ENCODE results near the gene ARPC1A.

ARPC1A gene

DNA sequence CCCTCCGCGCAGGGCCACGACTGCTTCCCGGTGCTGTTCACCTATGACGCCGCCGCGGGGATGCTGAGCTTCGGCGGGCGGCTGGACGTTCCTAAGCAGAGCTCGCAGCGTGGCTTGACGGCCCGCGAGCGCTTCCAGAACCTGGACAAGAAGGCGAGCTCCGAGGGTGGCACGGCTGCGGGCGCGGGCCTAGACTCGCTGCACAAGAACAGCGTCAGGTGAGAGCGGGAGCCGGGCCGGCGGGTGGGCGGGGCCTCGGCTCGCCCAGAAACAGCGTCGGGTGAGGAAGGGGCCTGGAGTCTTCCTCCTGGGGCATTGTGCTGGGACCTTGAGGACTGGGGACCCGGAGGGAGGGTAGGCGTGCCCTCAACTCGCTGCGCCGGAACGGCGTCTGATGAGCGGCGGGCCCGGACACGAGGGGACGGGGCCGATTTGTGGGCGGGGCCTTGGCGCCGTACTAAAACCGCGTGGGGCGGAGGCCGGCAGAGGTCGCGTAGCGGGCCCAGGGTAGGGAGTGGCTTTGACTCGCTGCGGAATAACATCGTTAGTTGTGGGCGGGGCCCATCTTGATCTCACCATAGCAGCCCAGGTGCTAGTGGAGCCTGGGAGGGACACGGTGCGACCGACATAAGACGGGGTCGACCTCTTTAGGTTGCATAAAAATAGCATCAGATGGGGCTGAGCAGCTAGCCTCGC lies 67.1 kb downstream of the ARPC1A start:
- DNase-seq (ENCODE audit: low read depth) = peak; percentile 29
- H3K4me3 ChIP-seq (ENCODE audit: low read length) = peak overlapping the region; percentile 35
- TF ChIP-seq, protein P1, sequence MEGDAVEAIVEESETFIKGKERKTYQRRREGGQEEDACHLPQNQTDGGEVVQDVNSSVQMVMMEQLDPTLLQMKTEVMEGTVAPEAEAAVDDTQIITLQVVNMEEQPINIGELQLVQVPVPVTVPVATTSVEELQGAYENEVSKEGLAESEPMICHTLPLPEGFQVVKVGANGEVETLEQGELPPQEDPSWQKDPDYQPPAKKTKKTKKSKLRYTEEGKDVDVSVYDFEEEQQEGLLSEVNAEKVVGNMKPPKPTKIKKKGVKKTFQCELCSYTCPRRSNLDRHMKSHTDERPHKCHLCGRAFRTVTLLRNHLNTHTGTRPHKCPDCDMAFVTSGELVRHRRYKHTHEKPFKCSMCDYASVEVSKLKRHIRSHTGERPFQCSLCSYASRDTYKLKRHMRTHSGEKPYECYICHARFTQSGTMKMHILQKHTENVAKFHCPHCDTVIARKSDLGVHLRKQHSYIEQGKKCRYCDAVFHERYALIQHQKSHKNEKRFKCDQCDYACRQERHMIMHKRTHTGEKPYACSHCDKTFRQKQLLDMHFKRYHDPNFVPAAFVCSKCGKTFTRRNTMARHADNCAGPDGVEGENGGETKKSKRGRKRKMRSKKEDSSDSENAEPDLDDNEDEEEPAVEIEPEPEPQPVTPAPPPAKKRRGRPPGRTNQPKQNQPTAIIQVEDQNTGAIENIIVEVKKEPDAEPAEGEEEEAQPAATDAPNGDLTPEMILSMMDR (conservative IDR thresholded peaks at IDR 0.05; ENCODE audit: low read length) = no peak

GRCh38 chr7:99393355-99394187 lies 67.9 kb downstream of the ARPC1A start:
- H3K4me3 ChIP-seq (ENCODE audit: low read length) = peak overlapping the region; percentile 35
- no peak for DNase-seq (ENCODE audit: low read depth)
- TF ChIP-seq, protein P1 (conservative IDR thresholded peaks at IDR 0.05; ENCODE audit: low read length) = no peak

GRCh38 chr7:99394188-99394502 lies 68.4 kb downstream of the ARPC1A start:
- DNase-seq (ENCODE audit: low read depth) = no peak
- TF ChIP-seq, protein P1 (conservative IDR thresholded peaks at IDR 0.05; ENCODE audit: low read length) = no peak
- H3K4me3 ChIP-seq (ENCODE audit: low read length) = no peak overlapping the region

- H3K4me3 ChIP-seq (ENCODE audit: low read length) = no peak overlapping the region
- DNase-seq (ENCODE audit: low read depth) = no peak
- TF ChIP-seq, protein P1 (conservative IDR thresholded peaks at IDR 0.05; ENCODE audit: low read length) = 0 out of 2 replicates have a peak, but pooled peaks have one; percentile 8
These were observed 70.1 kb downstream of the ARPC1A start for GRCh38 chr7:99395616-99396327.

DNA sequence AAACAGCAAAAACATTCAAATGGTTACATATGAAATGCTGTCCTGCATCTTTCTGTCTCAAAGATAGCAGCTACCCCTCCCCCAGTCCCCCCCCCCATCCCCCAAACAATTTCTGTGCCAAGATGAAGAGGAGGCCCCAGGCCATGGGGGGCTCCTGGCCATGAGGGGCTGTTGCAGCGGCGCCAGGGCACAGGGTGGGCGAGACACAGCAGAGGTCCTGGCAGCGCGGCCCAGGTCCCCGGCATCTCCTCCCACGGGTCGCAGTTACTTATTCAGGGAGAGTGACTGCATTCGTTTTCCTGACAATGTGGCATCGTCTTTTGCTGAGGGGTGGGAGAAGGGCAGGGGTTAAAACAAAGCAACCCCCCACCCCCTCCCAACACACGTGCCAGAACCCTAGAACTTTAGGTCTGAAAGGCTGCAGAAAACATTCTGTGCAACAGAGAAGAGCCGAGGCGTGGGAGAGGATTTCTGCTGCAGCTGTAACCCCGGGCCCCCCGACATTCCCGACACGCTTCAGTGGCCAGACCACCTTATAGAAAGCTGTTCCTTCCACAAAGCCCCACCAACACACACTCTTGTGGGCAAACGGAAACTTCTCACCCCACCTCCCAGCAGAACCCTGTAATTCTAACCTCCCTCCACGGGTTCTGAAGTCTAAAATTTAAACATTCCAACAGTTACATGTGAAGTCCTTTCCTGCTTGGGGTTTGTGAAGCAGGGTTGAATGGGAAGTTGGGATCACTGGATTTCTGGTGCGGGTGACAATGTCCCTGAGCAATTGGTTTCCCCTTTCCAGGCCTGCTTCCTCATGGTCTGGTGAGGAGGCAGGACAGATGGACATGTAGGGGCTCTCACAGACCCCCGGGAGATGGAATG lies 71.0 kb downstream of the ARPC1A start:
- no peak for DNase-seq (ENCODE audit: low read depth)
- TF ChIP-seq, protein P1 (conservative IDR thresholded peaks at IDR 0.05; ENCODE audit: low read length) = no peak
- H3K4me3 ChIP-seq (ENCODE audit: low read length) = no peak overlapping the region

DNA sequence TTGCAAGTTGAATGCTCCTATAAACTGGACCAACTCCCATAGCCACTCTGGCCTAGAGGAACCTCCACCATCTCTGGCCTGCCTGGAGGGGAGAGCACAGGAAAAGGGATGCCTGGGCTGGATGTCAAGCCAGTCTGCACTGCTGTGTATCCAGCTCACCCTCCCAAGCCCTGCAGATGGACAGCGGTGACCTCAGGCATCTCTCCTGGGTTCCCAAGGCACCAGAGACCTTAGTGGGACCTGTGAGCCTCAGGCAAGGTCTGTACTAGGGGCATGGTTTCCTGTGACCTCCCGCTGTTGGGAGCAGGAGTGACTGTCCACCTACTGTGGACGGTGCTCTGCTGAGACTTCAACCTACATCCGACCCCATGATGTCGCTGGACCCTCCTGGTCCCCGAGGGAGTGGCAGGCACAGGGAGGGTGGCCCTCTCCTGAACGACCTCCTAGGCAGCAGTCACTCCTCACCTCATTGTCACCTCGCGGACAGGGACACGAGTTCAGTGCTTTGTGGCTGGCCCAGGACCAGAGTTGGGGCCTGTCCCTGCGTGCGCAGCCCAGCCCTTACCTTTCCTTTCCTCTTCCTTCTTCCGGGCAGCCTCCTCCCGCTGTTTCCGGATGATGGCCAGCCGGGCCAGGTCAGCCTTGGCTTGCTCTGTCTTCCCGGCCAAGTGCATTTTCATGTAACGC lies 71.7 kb downstream of the ARPC1A start:
- DNase-seq (ENCODE audit: low read depth) = no peak
- H3K4me3 ChIP-seq (ENCODE audit: low read length) = no peak overlapping the region
- TF ChIP-seq, protein P1 (conservative IDR thresholded peaks at IDR 0.05; ENCODE audit: low read length) = no peak

Measured in AG10803 (cell line).